Left renal cortex interstitium (tissue), 4 donors: ENCODE data around the gene PDC. TPM values are rescaled to one million over a fixed set of nuclear protein-coding genes. Genes with fewer than 3 reads are reported as not detected.
A peak's percentile ranks its signal among the peaks of the same experiment; 100 is the strongest.

Source experiments
- DNase-seq, 4 donors: peaks; one replicate each; pipeline ENCODE4 v3.0.0-alpha.2; 2013; ENCODE audit warnings: low read depth in 4 of 4, low spot score in 2 of 4, missing footprints in 1 of 4
- polyA plus RNA-seq, 4 donors: library from polyadenylated mRNA; unstranded; fragments of 120-200 nt; gene quantifications; one replicate each; pipeline ENCODE4 v1.2.1, GENCODE V29; 2013; ENCODE audit not compliant: insufficient read length in 4 of 4

PDC gene
- polyA plus RNA-seq = under 1 TPM in 3 of 4 donors, not detected in 1; 0.14 to 0.96 (median 0.36) TPM

GRCh38 chr1:186461014-186461413 lies at the start of gene PDC:
PDC (minus strand) TSS chr1:186461114; CDS start chr1:186449459, 11,655 bp downstream.
- no peak for DNase-seq

GRCh38 chr1:186503190-186503589 lies 42.3 kb upstream of the PDC start:
- DNase-seq = no peak

- DNase-seq = no peak
Measured at GRCh38 chr1:186502087-186502486, 41.2 kb upstream of the PDC start.

GRCh38 chr1:186500804-186501203 lies 39.9 kb upstream of the PDC start:
- DNase-seq = no peak

DNA sequence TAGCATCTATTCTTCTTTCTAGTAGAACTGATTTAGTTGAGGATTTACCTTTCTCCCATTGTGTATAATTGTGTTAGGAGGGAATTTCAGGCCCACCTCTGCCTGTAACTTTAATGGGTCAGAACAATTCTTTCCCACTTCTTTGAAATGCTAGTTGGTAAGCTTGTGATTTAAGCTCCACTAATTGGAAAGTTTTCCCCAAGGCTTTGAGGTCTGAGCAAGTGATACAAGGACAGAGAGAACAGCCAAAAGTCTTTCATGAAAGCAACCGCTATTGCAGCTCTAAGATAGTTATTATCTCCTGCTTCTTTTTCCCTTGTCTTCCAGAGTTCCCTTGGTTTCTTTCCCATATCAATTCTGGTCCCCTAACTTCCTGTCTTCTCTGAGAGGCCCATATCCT lies 38.7 kb upstream of the PDC start:
- no peak for DNase-seq

- no peak for DNase-seq
Measured at GRCh38 chr1:186498695-186499389, 37.9 kb upstream of the PDC start.

DNA sequence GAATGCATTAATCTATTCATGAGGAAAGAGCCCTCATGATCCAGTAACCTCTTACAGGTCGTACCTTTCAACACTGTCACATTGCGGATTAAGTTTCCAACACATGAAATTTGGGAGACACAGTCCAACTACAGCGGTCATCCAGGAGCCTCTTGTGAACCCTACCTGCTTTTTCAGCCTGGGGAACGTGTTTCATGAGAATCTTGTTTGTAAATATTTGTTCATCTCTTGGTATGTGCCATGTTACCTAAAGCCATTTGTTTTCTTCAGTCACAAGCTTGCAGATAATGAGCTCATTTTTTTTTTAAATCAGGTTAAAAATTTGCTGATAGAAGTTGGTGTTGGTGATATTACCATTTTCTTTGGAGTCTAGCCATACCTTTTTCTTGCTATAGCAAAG lies 37.2 kb upstream of the PDC start:
- DNase-seq = no peak

- DNase-seq = no peak
Measured at GRCh38 chr1:186497651-186498050, 36.7 kb upstream of the PDC start.

DNA sequence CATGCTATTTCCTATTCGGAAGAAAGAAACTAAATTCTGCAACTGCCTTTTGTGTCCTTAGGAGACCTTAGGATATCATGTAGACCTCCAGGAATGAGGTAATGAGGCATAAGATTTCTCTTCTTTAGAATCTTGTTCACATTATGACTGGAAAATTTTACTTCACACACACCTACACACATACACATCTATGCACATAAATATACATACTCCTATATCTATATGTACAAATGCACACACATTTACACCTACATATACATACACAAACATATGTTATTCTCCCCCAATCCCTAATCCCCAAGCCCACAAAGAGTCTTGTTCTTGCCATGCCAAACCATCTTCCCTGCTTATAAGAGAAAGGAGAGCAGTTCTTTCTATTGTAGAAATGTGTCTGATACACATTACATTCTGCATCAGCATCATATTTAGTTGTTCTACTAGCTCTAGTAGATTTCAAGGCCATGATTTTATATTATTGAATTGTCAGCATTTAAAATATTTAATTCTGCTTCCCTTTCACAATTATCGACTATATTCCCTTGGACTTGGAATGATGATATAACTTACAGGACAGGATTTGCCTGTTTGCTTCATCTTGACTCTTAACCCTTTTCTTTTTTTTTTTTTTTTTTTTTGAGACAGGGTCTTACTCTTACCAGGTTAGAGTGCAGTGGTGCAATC lies 35.4 kb upstream of the PDC start:
- no peak for DNase-seq

GRCh38 chr1:186494832-186495271 lies 33.9 kb upstream of the PDC start:
- no peak for DNase-seq

DNA sequence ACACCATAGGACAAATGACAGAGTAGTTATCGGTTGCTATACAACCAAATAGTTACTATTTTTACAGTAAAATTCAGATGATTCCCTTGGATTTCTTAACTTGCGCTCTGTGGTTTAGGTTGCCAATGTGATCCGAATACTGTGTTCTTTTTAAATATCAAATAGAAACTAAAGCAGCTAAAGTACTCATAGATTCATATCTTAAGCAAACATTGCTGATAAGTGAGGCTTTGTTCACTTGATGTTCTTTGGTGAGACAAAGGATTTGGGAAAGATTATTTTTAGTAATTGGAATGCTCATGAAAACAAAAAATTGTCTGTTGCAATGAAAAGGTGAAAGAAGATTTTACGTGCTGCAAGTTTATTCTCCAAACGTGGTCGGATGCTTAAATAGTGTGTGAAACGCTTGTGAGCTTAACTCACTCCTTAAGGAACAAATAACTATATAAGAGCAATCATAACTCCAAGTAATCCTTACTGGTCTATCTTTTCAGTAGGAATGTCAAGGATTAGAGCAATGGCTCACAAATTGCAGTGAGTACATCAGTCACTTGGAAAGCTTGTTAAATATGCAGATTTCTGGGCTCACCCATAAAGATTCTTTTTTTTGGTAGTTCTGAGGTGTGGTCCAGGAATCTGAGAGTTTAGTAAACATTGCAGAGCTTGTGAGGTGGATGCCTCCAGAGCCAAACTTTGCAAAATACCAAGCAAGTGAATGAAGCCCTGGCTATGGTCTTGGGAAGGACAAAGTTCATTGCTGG lies 31.8 kb upstream of the PDC start:
- no peak for DNase-seq

DNA sequence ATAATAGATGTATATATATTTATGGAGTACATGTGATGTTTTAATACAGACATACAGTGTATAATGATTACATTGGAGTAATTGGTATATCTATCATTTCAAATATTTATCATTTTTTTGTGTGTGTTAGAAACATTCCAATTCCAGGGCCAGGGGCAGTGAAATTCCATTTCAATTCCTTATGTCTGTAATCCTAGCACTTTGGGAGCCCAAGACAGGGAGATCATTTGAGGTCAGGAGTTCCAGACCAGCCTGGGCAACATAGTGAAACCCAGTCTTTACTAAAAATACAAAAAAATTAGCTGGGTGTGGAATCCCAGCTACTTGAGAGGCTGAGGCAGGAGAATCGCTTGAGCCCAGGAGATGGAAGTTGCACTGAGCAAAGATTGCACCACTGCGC lies 30.4 kb upstream of the PDC start:
- DNase-seq = no peak

- no peak for DNase-seq
Measured at GRCh38 chr1:186487163-186487562, 26.2 kb upstream of the PDC start.

DNA sequence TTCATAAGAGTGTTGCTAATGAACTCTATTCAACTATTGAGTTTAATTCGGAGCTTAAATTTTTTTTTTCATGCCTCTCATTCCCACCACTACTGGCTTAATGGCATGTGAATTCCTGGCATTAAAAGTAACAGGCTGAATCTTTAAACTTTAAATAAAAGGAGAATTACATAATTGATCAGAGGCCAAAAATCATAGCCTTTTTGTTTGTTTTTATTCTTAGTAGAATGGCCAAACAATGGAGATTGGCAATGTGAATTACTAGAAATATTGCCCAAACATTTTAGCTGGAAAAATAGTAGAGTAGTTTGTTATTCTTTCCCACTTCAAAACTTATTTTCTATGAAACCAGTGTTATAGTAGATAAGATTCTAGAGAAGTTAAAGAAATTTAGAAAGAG lies 25.1 kb upstream of the PDC start:
- no peak for DNase-seq

GRCh38 chr1:186483561-186483960 lies 22.6 kb upstream of the PDC start:
- DNase-seq = no peak

GRCh38 chr1:186482661-186483255 lies 21.8 kb upstream of the PDC start:
- peak in 3 of 4 donors; percentile 27 to 40 (median 39) for DNase-seq

- DNase-seq = no peak
Measured at GRCh38 chr1:186481303-186481888, 20.5 kb upstream of the PDC start.

GRCh38 chr1:186479162-186479561 lies 18.2 kb upstream of the PDC start:
- no peak for DNase-seq

DNA sequence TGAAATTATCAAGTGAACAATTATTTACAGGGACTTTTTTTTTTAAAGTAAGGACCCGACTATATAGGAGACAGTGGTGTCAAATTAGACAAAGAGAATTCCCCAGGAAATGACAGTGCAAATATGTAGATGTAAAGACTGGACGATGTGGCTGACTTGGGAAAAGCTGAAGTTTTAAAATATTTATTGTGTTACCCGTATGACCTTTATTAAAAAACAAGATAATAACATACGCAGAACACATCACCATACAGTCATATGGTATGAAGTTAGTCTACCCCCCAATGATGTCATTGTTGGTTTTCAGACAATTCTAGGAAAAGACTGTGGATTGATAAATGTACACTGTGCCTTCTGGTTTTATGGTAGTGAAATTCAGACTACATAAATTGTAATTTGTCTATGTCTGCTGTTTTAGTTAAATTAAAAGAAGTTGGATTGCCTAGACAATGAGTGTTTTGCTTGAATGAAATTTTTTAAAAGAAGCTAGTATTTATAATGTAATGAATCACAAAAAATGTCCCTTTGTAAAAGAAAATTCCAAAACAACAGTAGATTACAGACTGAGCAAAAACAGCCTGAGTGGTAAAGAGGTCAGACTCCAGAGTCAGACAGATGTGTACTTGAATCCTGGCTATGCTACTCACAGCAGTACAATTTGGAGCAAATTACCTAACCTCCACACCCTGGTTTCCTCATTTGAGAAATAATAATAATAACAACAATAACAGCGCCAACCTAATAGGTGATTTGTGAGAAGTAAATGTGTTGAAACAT lies 15.5 kb upstream of the PDC start:
- no peak for DNase-seq

GRCh38 chr1:186474208-186474607 lies 13.3 kb upstream of the PDC start:
- DNase-seq = no peak
